Stomach smooth muscle (tissue), 2 donors: ENCODE data around the gene ARHGAP23.
"Not testable (repeated sequence)": the region's sequence is repeated elsewhere in the genome, so short reads cannot be mapped to it uniquely, and the experiment has no call there.

ENCODE experiments used
- H3K27ac ChIP-seq: one replicate; pipeline ENCODE4 v1.7.0; 2013; ENCODE audit warnings: mild to moderate bottlenecking, low read length, inconsistent platforms
- H3K27me3 ChIP-seq, 2 donors: one replicate each; pipeline ENCODE4 v1.7.0; 2013; ENCODE audit warnings: low read length in 2 of 2; ENCODE audit not compliant: insufficient read depth in 2 of 2, control insufficient read depth in 1 of 2
- H3K36me3 ChIP-seq, 2 donors: one replicate each; pipeline ENCODE4 v1.7.0; 2013; ENCODE audit warnings: low read length in 2 of 2; ENCODE audit not compliant: control insufficient read depth in 2 of 2, insufficient read depth in 2 of 2
- H3K4me1 ChIP-seq: one replicate; pipeline ENCODE4 v1.7.0; 2013; ENCODE audit warnings: low read length; ENCODE audit not compliant: control insufficient read depth, insufficient read depth
- H3K4me3 ChIP-seq, 2 donors: one replicate each; pipeline ENCODE4 v1.7.0; 2013; ENCODE audit warnings: low read length in 2 of 2
- H3K9ac ChIP-seq, 2 donors: one replicate each; pipeline ENCODE4 v1.7.0; 2013; ENCODE audit warnings: low read length in 2 of 2, mild to moderate bottlenecking in 1 of 2
- H3K9me3 ChIP-seq, 2 donors: one replicate each; pipeline ENCODE4 v1.7.0; 2013; ENCODE audit warnings: low read length in 2 of 2; ENCODE audit not compliant: control insufficient read depth in 2 of 2
- donor health status: healthy.
- donor health status: Pancreatic carcinoma.

ARHGAP23 gene

GRCh38 chr17:38497656-38498055 is 69.4 kb downstream of the ARHGAP23 start:
- not testable (repeated sequence) for H3K4me3 ChIP-seq, H3K27ac ChIP-seq, H3K4me1 ChIP-seq, H3K9me3 ChIP-seq, H3K9ac ChIP-seq, H3K27me3 ChIP-seq
- H3K36me3 ChIP-seq: peaks cover 18 to 20% of the 10 kb centered on the region in 2 donors

GRCh38 chr17:38498353-38498752 is 70.1 kb downstream of the ARHGAP23 start:
- H3K27ac ChIP-seq: no peak overlapping the region
- no peaks in the 10 kb centered on the region for H3K27me3 ChIP-seq
- no peak overlapping the region for H3K4me3 ChIP-seq
- no peaks in the 10 kb centered on the region for H3K9me3 ChIP-seq
- H3K9ac ChIP-seq: no peak overlapping the region
- H3K36me3 ChIP-seq: peaks cover 16 to 24% of the 10 kb centered on the region in 2 donors
- no peaks in the 10 kb centered on the region for H3K4me1 ChIP-seq

- H3K9me3 ChIP-seq, H3K9ac ChIP-seq, H3K27me3 ChIP-seq, H3K4me1 ChIP-seq, H3K4me3 ChIP-seq, H3K27ac ChIP-seq: not testable (repeated sequence)
- peaks cover 7 to 23% of the 10 kb centered on the region in 2 donors for H3K36me3 ChIP-seq
Measured at GRCh38 chr17:38499230-38499629, 71.0 kb downstream of the ARHGAP23 start.

- H3K4me1 ChIP-seq, H3K27me3 ChIP-seq, H3K27ac ChIP-seq, H3K4me3 ChIP-seq, H3K9ac ChIP-seq, H3K9me3 ChIP-seq: not testable (repeated sequence)
- peaks cover 13 to 35% of the 10 kb centered on the region in 2 donors for H3K36me3 ChIP-seq
Measured at GRCh38 chr17:38501718-38502117, 73.5 kb downstream of the ARHGAP23 start.

- not testable (repeated sequence) for H3K9ac ChIP-seq, H3K4me3 ChIP-seq, H3K4me1 ChIP-seq, H3K27me3 ChIP-seq, H3K9me3 ChIP-seq, H3K27ac ChIP-seq
- peaks cover 16 to 42% of the 10 kb centered on the region in 2 donors for H3K36me3 ChIP-seq
Measured at GRCh38 chr17:38503286-38503913, 75.1 kb downstream of the ARHGAP23 start.

- no peak overlapping the region for H3K4me3 ChIP-seq
- peaks cover 16 to 40% of the 10 kb centered on the region in 2 donors for H3K36me3 ChIP-seq
- no peaks in the 10 kb centered on the region for H3K27me3 ChIP-seq
- H3K9me3 ChIP-seq: no peaks in the 10 kb centered on the region
- no peak overlapping the region for H3K9ac ChIP-seq
- H3K4me1 ChIP-seq: peaks cover under 1% of the 10 kb centered on the region
- no peak overlapping the region for H3K27ac ChIP-seq
Measured at GRCh38 chr17:38504216-38504615, 76.0 kb downstream of the ARHGAP23 start.

- Histone ChIP-seq H3K4me1 (peaks cover 20% of the 10 kb centered on the region), H3K36me3 (peaks cover 14 to 36% of the 10 kb centered on the region in 2 donors), H3K9ac (no peak overlapping the region)
Measured at GRCh38 chr17:38507436-38507835, 79.2 kb downstream of the ARHGAP23 start.

GRCh38 chr17:38507921-38508569 is 79.8 kb downstream of the ARHGAP23 start:
- no peaks in the 10 kb centered on the region for H3K9me3 ChIP-seq
- no peak overlapping the region for H3K9ac ChIP-seq
- H3K36me3 ChIP-seq: peaks cover 14 to 34% of the 10 kb centered on the region in 2 donors
- peaks cover 20% of the 10 kb centered on the region for H3K4me1 ChIP-seq
- H3K27me3 ChIP-seq: no peaks in the 10 kb centered on the region
- H3K27ac ChIP-seq: no peak overlapping the region
- H3K4me3 ChIP-seq: no peak overlapping the region

More at GRCh38 chr17:38507436-38507835, 79.2 kb downstream of the ARHGAP23 start:
- Histone ChIP-seq H3K9me3 (no peaks in the 10 kb centered on the region), H3K27ac (no peak overlapping the region), H3K27me3 (no peaks in the 10 kb centered on the region), H3K4me3 (no peak overlapping the region)

- H3K9ac ChIP-seq: no peak overlapping the region
- peaks cover 14 to 29% of the 10 kb centered on the region in 2 donors for H3K36me3 ChIP-seq
- peaks cover 20% of the 10 kb centered on the region for H3K4me1 ChIP-seq
- no peaks in the 10 kb centered on the region for H3K27me3 ChIP-seq
- no peak overlapping the region for H3K27ac ChIP-seq
- no peak overlapping the region for H3K4me3 ChIP-seq
- no peaks in the 10 kb centered on the region for H3K9me3 ChIP-seq
Measured at GRCh38 chr17:38508570-38508950, 80.3 kb downstream of the ARHGAP23 start.

GRCh38 chr17:38508954-38509771 is 80.9 kb downstream of the ARHGAP23 start:
- Histone ChIP-seq H3K27ac (no peak overlapping the region), H3K4me3 (peak overlapping the region in 1 of 2 donors; percentile 40), H3K9ac (no peak overlapping the region), H3K4me1 (peaks cover 20% of the 10 kb centered on the region), H3K9me3 (no peaks in the 10 kb centered on the region), H3K27me3 (no peaks in the 10 kb centered on the region), H3K36me3 (peaks cover 14 to 25% of the 10 kb centered on the region in 2 donors)
